GM12875 (cell line): ENCODE data around the gene BMERB1.
"Not testable (repeated sequence)": the region's sequence is repeated elsewhere in the genome, so short reads cannot be mapped to it uniquely, and the experiment has no call there.

ENCODE experiments used
- H3K4me3 ChIP-seq: one replicate; pipeline ENCODE4 v1.5.1; 2011; ENCODE audit warnings: low read depth, low read length, control low read depth
- CTCF ChIP-seq: IDR thresholded peaks from 2 replicates; pipeline ENCODE4 v1.5.1; 2011; ENCODE audit warnings: low read depth, mild to moderate bottlenecking, control low read depth, inconsistent platforms, low read length, moderate library complexity, borderline replicate concordance; ENCODE audit not compliant: insufficient read depth

Gene BMERB1

DNA sequence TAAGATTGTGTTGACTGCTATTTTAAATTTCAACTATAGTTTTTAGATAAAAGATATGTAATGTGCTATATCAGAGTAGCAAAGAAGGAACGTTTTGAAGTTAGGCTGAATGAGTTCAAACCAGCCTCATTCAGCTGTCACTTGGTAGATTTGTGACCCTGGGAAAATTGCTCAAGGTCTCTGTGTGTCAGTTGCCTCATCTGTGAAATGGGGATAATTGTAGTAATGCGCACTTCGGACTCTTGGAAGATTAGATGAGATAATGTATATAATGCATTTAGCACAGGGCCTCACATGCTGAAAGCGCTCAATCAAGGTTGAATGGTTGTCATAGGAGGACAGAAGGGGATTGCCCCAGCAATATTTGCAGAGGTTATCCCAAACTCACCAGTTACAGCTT lies 4.7 kb downstream of the BMERB1 start:
- no peak overlapping the region for H3K4me3 ChIP-seq
- TF ChIP-seq CTCF = no peak

DNA sequence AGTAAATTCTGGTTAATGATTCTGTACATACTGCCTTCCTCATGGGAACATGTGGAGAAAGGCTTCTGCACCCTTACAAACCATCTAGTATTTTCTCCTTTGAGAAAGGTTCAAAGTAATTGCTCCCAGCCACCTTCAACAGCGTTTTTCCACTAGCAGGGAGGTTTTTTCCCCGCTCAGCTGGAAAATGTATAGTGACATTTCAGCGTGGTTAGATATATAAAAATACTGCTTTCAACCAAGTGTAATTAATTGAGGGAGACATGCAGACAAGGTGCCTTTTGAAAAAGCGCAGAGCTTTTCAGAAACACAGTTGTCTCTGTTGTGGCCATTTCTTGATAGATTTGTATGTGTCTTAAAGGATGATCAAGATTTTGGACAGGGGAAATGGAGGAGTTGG lies 5.1 kb downstream of the BMERB1 start:
- H3K4me3 ChIP-seq = no peak overlapping the region
- TF ChIP-seq CTCF = no peak

DNA sequence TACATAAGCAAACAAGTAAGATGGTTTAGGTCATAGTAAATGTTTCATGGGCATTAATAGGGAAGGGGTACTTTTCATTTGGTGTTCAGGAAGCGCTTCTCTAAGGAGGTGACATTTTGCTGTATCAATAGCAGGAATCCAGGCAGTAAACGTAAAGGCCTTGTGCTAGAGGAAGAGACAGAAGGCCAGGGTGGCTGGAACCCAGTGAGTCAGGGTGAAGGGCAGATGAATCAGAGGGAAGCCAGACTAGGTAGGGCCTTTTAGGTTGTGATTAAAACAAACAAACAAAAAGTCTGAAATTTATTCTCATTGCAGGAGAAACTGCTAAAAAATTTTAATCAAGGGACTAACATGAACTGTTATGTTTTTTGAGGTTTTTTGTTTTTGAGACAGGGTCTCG lies 6.5 kb downstream of the BMERB1 start:
- no peak overlapping the region for H3K4me3 ChIP-seq

DNA sequence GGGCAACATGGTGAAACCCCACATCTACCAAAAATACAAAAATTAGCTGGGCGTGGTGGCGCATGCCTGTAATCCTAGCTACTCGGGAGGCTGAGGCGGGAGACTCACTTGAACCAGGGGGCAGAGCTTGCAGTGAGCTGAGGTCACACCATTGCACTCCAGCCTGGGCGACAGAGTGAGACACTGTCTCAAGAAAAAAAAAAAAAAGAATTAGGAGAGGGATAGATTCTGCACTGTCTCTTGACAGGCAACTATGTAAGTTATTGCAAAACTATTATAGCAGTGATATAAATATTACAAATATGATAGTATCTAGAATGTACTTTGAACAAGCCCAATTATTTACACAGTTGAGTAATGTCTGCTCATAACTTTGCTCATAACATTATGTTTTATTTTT lies 7.8 kb downstream of the BMERB1 start:
- H3K4me3 ChIP-seq = not testable (repeated sequence)

More for the DNA sequence above, 6.5 kb downstream of the BMERB1 start:
- no peak for TF ChIP-seq CTCF

DNA sequence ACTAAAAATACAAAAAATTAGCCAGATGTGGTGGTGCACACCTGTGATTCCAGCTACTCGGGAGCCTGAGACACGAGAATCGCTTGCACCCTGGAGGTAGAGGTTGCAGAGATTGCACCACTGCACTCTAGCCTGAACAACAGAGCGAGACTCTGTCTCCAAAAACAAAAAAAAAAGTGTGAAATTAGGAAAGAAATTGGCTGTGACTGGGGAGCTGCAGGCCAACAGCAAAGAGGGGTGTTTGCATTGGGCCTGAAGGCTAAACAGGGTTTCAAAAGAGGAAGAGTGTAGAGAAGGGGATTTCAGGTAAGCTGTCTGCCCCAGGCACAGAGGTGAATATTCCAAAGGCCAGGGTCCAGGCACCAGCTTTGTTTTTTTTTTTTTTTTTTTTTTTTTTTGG lies 9.4 kb downstream of the BMERB1 start:
- no peak for TF ChIP-seq CTCF

GRCh38 chr16:15444264-15444663 lies 9.9 kb downstream of the BMERB1 start:
- no peak overlapping the region for H3K4me3 ChIP-seq
- no peak for TF ChIP-seq CTCF

More for the DNA sequence above, 9.4 kb downstream of the BMERB1 start:
- H3K4me3 ChIP-seq = no peak overlapping the region

DNA sequence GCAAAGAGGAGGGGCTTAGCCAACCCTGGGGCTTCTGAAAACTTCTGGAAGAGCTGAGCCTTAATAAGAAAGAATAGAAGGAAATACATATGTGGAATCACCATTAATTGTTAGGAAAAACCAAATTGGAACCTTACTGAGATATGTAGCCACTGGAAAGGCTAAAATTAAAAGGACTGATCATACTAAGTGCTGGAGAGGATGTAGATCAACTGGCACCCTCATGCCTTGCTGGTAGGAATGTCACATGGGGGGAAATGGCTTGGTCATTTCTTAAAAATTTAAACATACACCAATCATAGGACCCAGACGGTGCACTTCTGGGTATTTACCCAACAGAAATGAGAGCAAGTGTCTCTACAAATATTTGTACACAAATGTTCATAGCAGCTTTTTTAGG lies 11.1 kb downstream of the BMERB1 start:
- H3K4me3 ChIP-seq = no peak overlapping the region
- no peak for TF ChIP-seq CTCF

DNA sequence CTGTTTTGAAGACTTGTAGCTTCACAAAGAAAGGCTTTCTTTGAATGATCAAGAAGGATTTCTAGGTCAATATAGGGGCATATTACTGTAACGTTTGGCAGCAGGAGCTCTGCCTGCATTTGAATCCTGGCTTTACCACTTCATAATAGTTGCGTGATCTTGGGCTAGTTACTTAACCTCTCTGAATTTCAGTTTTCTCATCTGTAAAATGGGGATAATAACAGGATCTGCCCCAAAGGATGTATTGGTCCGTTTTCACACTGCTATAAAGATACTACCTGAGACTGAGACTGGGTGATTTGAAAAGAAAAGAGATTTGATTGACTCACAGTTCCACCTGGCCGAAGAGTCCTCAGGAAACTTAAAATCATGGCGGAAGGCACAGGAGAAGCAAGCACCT lies 12.5 kb downstream of the BMERB1 start:
- TF ChIP-seq CTCF = no peak
- no peak overlapping the region for H3K4me3 ChIP-seq
